SK-N-SH (cell line): ENCODE data around the gene CFAP299.

Experiments used
- EP300 ChIP-seq, 2 experiments: IDR thresholded peaks; 2 replicates each; pipeline versions ENCODE4 v1.4.0 to v1.6.1; 2012; ENCODE audit warnings: borderline replicate concordance in 1 of 2, low read depth in 1 of 2, low read length in 1 of 2
- EZH2phosphoT487 ChIP-seq: fragments of 200-600 bp; sonication (generic); IDR thresholded peaks from 2 replicates; pipeline ENCODE4 v1.6.1; 2017; ENCODE audit warnings: low read depth, mixed run types, mild to moderate bottlenecking, antibody characterized with exemption, moderate library complexity, borderline replicate concordance
- FOXJ3 ChIP-seq: sonication (generic); formaldehyde crosslinking; IDR thresholded peaks from 2 replicates; pipeline ENCODE4 v1.5.1; 2020; ENCODE audit warnings: mild to moderate bottlenecking, missing genetic modification reagents
- GABPA ChIP-seq: IDR thresholded peaks from 2 replicates; pipeline ENCODE4 v1.4.0; 2012; ENCODE audit warnings: low read depth, mild to moderate bottlenecking
- GATA2 ChIP-seq: sonication (generic); formaldehyde crosslinking; IDR thresholded peaks from 2 replicates; pipeline ENCODE4 v1.5.0; 2020; ENCODE audit warnings: mild to moderate bottlenecking, missing genetic modification reagents
- POLR2AphosphoS5 ChIP-seq: IDR thresholded peaks from 2 replicates; pipeline ENCODE4 v1.6.1; 2012; ENCODE audit warnings: low read depth, low read length
- RFX5 ChIP-seq: IDR thresholded peaks from 2 replicates; pipeline ENCODE4 v1.6.1; 2012; ENCODE audit warnings: mild to moderate bottlenecking, improper control_type of control experiment, low read length
- TAF1 ChIP-seq: IDR thresholded peaks from 2 replicates; pipeline ENCODE4 v1.6.1; 2012; ENCODE audit warnings: low read depth, mild to moderate bottlenecking, low read length, moderate library complexity, borderline replicate concordance
- TF ChIP-seq, protein P1 (sequence below): fragments of 200-600 bp; sonication (generic); IDR thresholded peaks from 2 replicates; pipeline ENCODE4 v1.6.1; 2017; ENCODE audit warnings: antibody characterized with exemption, mild to moderate bottlenecking, moderate library complexity
- TF ChIP-seq, protein P2 (sequence below): IDR thresholded peaks from 2 replicates; pipeline ENCODE4 v1.4.0; 2012; ENCODE audit warnings: low read depth

DNA sequence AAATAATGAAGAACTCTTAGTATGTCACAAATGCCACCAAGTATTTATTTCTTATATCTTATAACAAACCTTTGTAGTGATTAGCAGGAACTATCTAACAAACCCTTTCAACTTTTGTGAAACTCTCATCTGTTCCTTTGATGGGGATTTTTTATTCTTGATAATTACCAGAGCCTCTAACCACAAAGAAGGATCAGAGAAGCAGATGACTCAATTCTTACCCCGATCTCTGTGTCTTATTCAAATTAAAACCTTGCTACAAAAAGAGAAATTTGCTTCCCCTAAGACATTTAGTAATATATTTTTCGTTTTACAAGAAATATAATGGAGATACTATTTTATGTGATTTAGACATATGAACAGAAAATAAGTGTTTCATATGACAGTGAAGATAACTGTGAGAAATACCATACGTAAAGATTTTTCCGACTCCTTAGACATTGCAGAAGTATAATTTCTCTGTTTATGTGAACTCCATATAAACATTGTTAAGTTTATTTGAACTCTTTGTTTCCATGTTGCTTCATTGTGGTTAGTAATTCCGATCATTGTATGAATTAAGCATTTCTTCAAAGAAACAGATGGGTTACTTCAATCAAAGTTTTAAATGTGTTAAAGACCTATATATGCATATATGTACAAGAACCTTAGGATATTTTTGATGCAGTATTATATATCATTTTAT, 205.4 kb downstream of the CFAP299 start:
- TF ChIP-seq, protein P1, sequence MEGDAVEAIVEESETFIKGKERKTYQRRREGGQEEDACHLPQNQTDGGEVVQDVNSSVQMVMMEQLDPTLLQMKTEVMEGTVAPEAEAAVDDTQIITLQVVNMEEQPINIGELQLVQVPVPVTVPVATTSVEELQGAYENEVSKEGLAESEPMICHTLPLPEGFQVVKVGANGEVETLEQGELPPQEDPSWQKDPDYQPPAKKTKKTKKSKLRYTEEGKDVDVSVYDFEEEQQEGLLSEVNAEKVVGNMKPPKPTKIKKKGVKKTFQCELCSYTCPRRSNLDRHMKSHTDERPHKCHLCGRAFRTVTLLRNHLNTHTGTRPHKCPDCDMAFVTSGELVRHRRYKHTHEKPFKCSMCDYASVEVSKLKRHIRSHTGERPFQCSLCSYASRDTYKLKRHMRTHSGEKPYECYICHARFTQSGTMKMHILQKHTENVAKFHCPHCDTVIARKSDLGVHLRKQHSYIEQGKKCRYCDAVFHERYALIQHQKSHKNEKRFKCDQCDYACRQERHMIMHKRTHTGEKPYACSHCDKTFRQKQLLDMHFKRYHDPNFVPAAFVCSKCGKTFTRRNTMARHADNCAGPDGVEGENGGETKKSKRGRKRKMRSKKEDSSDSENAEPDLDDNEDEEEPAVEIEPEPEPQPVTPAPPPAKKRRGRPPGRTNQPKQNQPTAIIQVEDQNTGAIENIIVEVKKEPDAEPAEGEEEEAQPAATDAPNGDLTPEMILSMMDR = no peak
- TF ChIP-seq RFX5 = no peak
- no peak for TF ChIP-seq GABPA
- TF ChIP-seq FOXJ3 (CRISPR knock-in tag) = no peak
- TF ChIP-seq, protein P2, sequence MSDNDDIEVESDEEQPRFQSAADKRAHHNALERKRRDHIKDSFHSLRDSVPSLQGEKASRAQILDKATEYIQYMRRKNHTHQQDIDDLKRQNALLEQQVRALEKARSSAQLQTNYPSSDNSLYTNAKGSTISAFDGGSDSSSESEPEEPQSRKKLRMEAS = no peak
- TF ChIP-seq EP300 (IDR thresholded peaks at IDR 0.05; ENCODE audit: borderline replicate concordance in 1 of 2, low read depth in 1 of 2, low read length in 1 of 2) = no peak
- no peak for TF ChIP-seq POLR2AphosphoS5
- no peak for TF ChIP-seq EZH2phosphoT487
- no peak for TF ChIP-seq GATA2 (CRISPR knock-in tag)
- no peak for TF ChIP-seq TAF1
